HepG2 (cell line): ENCODE data around the gene CTSA. TPM values are rescaled to one million over a fixed set of nuclear protein-coding genes. Genes with fewer than 3 reads are reported as not detected.
A peak's percentile ranks its signal among the peaks of the same experiment; 100 is the strongest.

Source experiments
- AFF4 ChIP-seq: sonication (generic); formaldehyde crosslinking; IDR thresholded peaks from 2 replicates; pipeline ENCODE4 v1.4.0; 2020; ENCODE audit warnings: missing genetic modification reagents
- BATF2 ChIP-seq: sonication (generic); formaldehyde crosslinking; IDR thresholded peaks from 2 replicates; pipeline ENCODE4 v1.8.0; 2022; ENCODE audit warnings: mild to moderate bottlenecking, missing genetic modification reagents, moderate library complexity
- ESRRA ChIP-seq: sonication (generic); formaldehyde crosslinking; IDR thresholded peaks from 2 replicates; pipeline ENCODE4 v1.5.1; 2020; ENCODE audit warnings: mild to moderate bottlenecking, low read depth, missing genetic modification reagents
- GMEB1 ChIP-seq: sonication (generic); formaldehyde crosslinking; IDR thresholded peaks from 2 replicates; pipeline ENCODE4 v1.5.1; 2020; ENCODE audit warnings: missing genetic modification reagents, mild to moderate bottlenecking, borderline replicate concordance
- HHEX ChIP-seq: IDR thresholded peaks from 2 replicates; pipeline ENCODE4 v1.6.1; 2016; ENCODE audit warnings: control low read depth
- HNRNPLL ChIP-seq: fragments of 200-400 bp; formaldehyde crosslinking; IDR thresholded peaks from 2 replicates; pipeline ENCODE4 v1.6.1; 2017; ENCODE audit warnings: mild to moderate bottlenecking, low read depth, low read length; ENCODE audit not compliant: poor library complexity, severe bottlenecking
- JUND ChIP-seq: sonication (generic); formaldehyde crosslinking; IDR thresholded peaks from 2 replicates; pipeline ENCODE4 v1.8.0; 2022; ENCODE audit warnings: mild to moderate bottlenecking, missing genetic modification reagents
- NFE2L2 ChIP-seq: fragments of 150-350 bp; IDR thresholded peaks from 2 replicates; pipeline ENCODE4 v1.6.1; 2014; ENCODE audit warnings: low read length
- REL ChIP-seq: sonication (generic); formaldehyde crosslinking; conservative IDR thresholded peaks from 2 replicates; pipeline ENCODE4 v1.8.0; 2022; ENCODE audit warnings: mild to moderate bottlenecking, missing genetic modification reagents, moderate library complexity
- RFXANK ChIP-seq: IDR thresholded peaks from 2 replicates; pipeline ENCODE4 v1.6.1; 2016
- ZMYM3 ChIP-seq: sonication (generic); formaldehyde crosslinking; IDR thresholded peaks from 2 replicates; pipeline ENCODE4 v1.5.1; 2020; ENCODE audit warnings: mild to moderate bottlenecking, missing genetic modification reagents
- ZNF235 ChIP-seq: sonication (generic); formaldehyde crosslinking; IDR thresholded peaks from 2 replicates; pipeline ENCODE4 v1.8.1; 2023; ENCODE audit warnings: mild to moderate bottlenecking, missing genetic modification reagents, borderline replicate concordance
- ZNF260 ChIP-seq: sonication (generic); formaldehyde crosslinking; IDR thresholded peaks from 2 replicates; pipeline ENCODE4 v1.4.0; 2020; ENCODE audit warnings: missing genetic modification reagents, low read depth, mild to moderate bottlenecking, borderline replicate concordance
- ZNF331 ChIP-seq: sonication (generic); formaldehyde crosslinking; IDR thresholded peaks from 2 replicates; pipeline ENCODE4 v1.4.0; 2020; ENCODE audit warnings: missing genetic modification reagents
- ZNF333 ChIP-seq: sonication (generic); formaldehyde crosslinking; IDR thresholded peaks from 2 replicates; pipeline ENCODE4 v1.4.0; 2020; ENCODE audit warnings: mild to moderate bottlenecking, missing genetic modification reagents, borderline replicate concordance
- ZNF367 ChIP-seq: sonication (generic); formaldehyde crosslinking; IDR thresholded peaks from 2 replicates; pipeline ENCODE4 v1.4.0; 2020; ENCODE audit warnings: missing genetic modification reagents, borderline replicate concordance
- ZNF501 ChIP-seq: sonication (generic); formaldehyde crosslinking; IDR thresholded peaks from 2 replicates; pipeline ENCODE4 v1.5.1; 2020; ENCODE audit warnings: mild to moderate bottlenecking, moderate library complexity, missing genetic modification reagents
- ZNF503 ChIP-seq: sonication (generic); formaldehyde crosslinking; IDR thresholded peaks from 2 replicates; pipeline ENCODE4 v1.4.0; 2020; ENCODE audit warnings: missing genetic modification reagents
- ZNF543 ChIP-seq: sonication (generic); formaldehyde crosslinking; IDR thresholded peaks from 2 replicates; pipeline ENCODE4 v1.4.0; 2020; ENCODE audit warnings: mild to moderate bottlenecking, missing genetic modification reagents
- ZNF691 ChIP-seq: sonication (generic); formaldehyde crosslinking; IDR thresholded peaks from 2 replicates; pipeline ENCODE4 v1.4.0; 2020; ENCODE audit warnings: missing genetic modification reagents, low read depth, mild to moderate bottlenecking, borderline replicate concordance
- polyA plus RNA-seq, 8 experiments: library from polyadenylated mRNA; depleted of rRNA in 3 of 8; stranded (reverse) in 7 of 8; unstranded in 1 of 8; fragments of >200 nt; fragmentation: Illumina TruSeq in 4 of 8; extraction: Trizol in 4 of 8; gene quantifications; 2 replicates each; pipeline versions ENCODE4 v1.2.1 to v1.2.3, GENCODE V29; 2011 to 2016; ENCODE audit warnings: low read depth in 4 of 8, missing spikeins in 1 of 8, mixed read lengths in 1 of 8; ENCODE audit not compliant: insufficient read depth in 1 of 8
- total RNA-seq, 5 experiments: library from RNA; depleted of rRNA; stranded (reverse); fragments of >200 nt; fragmentation: Illumina TruSeq; extraction: Trizol; gene quantifications; 2 replicates each; pipeline ENCODE4 v1.2.3, GENCODE V29; 2016; ENCODE audit warnings: low read depth in 1 of 5

CTSA gene
- total and polyA plus RNA-seq, 2 of the 13 experiments (the other 11 are each of a cell fraction or from before 2014, with no cell fraction given) = 202 to 231 TPM

- TF ChIP-seq AFF4 (CRISPR knock-in tag) (no peak), ZNF691 (CRISPR knock-in tag) (peak; percentile 72; the same call in 1 of the 2 replicates), ZNF367 (CRISPR knock-in tag) (no peak), ZNF260 (CRISPR knock-in tag) (no peak), REL (CRISPR knock-in tag) (no peak), RFXANK (0 out of 2 replicates have a peak, but pooled peaks have one; percentile 66), ZMYM3 (peak; percentile 99), HHEX (CRISPR knock-in tag) (0 out of 2 replicates have a peak, but pooled peaks have one; percentile 11), ZNF235 (CRISPR knock-in tag) (no peak), NFE2L2 (no peak), ZNF503 (CRISPR knock-in tag) (peak; percentile 96), ESRRA (CRISPR knock-in tag) (peak; percentile 81; the same call in 1 of the 2 replicates), GMEB1 (CRISPR knock-in tag) (peak; percentile 56), ZNF543 (CRISPR knock-in tag) (peak; percentile 79; the same call in 1 of the 2 replicates), ZNF501 (peak; percentile 99), BATF2 (CRISPR knock-in tag) (no peak), HNRNPLL (no peak), ZNF333 (CRISPR knock-in tag) (no peak; the same call in 1 of the 2 replicates), JUND (CRISPR knock-in tag) (peak; percentile 68; the same call in 1 of the 2 replicates), ZNF331 (CRISPR knock-in tag) (peak; percentile 94)
Observed at GRCh38 chr20:45927071-45927878, 36.1 kb downstream of the CTSA start (continued).
